ENCODE data around the gene CUL5. TPM values are rescaled to one million over a fixed set of nuclear protein-coding genes. Genes with fewer than 3 reads are reported as not detected.

CUL5 gene
- polyA plus RNA-seq, 1 donor from 2014 or later: 40.2 TPM

DNA sequence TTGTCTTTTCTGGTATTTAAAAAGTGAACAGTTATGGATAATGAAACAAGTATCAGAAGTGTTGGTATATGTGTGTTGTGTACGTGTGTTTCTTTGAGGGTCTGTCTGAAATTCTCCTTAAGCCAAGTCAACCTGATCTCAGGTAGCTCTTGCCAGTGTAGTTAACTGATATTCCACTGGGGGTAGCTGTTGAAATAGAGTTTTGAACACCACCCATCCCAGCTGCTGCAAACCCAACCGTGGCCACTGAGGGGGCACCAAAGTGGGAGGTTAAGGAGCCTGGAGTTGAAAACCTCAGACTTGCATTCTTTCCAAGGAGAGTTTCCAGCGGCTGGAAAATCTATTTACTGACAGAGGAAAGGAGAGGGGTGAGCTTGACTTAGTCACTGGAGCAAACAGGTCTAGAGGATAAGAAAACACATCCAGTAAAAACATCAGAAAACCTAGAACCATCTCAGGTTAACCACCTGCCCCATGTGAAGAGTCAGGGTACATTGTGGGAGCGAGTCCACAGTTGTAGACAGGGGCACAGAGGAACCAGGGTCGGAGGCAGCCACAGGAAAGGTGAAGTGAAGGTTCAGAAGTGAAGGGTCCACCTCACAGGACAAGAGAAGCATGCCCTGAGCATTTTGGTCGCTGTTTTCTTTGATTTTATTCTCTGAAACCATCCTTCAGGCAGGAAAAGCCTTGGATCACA lies 8.8 kb upstream of the CUL5 start:
- TF ChIP-seq MXI1 (conservative IDR thresholded peaks at IDR 0.05; ENCODE audit: poor library complexity, severe bottlenecking) (no peak), SMC3 (conservative IDR thresholded peaks at IDR 0.05; ENCODE audit: poor library complexity) (no peak), RAD21 (conservative IDR thresholded peaks at IDR 0.05) (no peak)
- TF ChIP-seq, protein P1, sequence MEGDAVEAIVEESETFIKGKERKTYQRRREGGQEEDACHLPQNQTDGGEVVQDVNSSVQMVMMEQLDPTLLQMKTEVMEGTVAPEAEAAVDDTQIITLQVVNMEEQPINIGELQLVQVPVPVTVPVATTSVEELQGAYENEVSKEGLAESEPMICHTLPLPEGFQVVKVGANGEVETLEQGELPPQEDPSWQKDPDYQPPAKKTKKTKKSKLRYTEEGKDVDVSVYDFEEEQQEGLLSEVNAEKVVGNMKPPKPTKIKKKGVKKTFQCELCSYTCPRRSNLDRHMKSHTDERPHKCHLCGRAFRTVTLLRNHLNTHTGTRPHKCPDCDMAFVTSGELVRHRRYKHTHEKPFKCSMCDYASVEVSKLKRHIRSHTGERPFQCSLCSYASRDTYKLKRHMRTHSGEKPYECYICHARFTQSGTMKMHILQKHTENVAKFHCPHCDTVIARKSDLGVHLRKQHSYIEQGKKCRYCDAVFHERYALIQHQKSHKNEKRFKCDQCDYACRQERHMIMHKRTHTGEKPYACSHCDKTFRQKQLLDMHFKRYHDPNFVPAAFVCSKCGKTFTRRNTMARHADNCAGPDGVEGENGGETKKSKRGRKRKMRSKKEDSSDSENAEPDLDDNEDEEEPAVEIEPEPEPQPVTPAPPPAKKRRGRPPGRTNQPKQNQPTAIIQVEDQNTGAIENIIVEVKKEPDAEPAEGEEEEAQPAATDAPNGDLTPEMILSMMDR (IDR thresholded peaks at IDR 0.05; ENCODE audit: poor library complexity, severe bottlenecking): no peak
- Histone ChIP-seq H3K9me3 (ENCODE audit: low read length) (no peaks in the 10 kb centered on the region), H3K36me3 (ENCODE audit: insufficient read depth, low read length) (no peaks in the 10 kb centered on the region), H2AFZ (ENCODE audit: low read depth, low read length) (no peak overlapping the region), H3K27ac (ENCODE audit: low read length) (no peak overlapping the region), H3K79me2 (replicated peaks; ENCODE audit: insufficient read depth, low read length) (no peaks in the 10 kb centered on the region), H3K4me3 (ENCODE audit: low read length) (no peak overlapping the region), H3K27me3 (ENCODE audit: insufficient read depth, low read depth, low read length) (no peaks in the 10 kb centered on the region), H3F3A (ENCODE audit: insufficient read depth, low read length, poor library complexity, severe bottlenecking) (no peaks in the 10 kb centered on the region), H3K9ac (ENCODE audit: low read length) (no peak overlapping the region), H4K20me1 (ENCODE audit: insufficient read depth) (no peaks in the 10 kb centered on the region), H3K4me2 (ENCODE audit: low read length) (no peak overlapping the region), H3K9me2 (ENCODE audit: insufficient read depth, low read length) (no peaks in the 10 kb centered on the region)

DNA sequence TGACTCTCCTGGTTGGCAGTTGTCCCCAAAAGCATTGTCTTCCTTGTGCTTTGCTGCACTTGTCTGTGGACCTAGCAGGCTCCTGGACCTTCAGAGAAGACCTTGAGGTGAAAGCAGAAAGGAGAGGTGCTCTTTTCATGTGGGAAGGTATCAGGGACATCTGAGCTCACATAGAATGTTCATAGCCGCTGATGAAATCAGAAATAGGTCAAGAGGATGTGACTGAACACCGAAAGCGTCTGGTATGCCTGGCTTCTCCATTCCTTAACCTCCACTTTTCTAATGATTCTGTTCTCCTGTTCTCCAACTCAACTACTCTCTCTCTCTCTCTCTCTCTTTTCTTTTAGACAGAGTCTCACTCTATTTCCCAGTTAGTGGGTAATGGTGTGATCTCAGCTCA lies 6.2 kb upstream of the CUL5 start:
- Histone ChIP-seq H3K4me3 (ENCODE audit: low read length) (no peak overlapping the region), H3K9ac (ENCODE audit: low read length) (no peak overlapping the region), H3K79me2 (replicated peaks; ENCODE audit: insufficient read depth, low read length) (no peaks in the 10 kb centered on the region), H4K20me1 (ENCODE audit: insufficient read depth) (no peaks in the 10 kb centered on the region), H3K27ac (ENCODE audit: low read length) (no peak overlapping the region), H3K27me3 (ENCODE audit: insufficient read depth, low read depth, low read length) (no peaks in the 10 kb centered on the region), H3K4me2 (ENCODE audit: low read length) (no peak overlapping the region), H2AFZ (ENCODE audit: low read depth, low read length) (no peak overlapping the region), H3K9me2 (ENCODE audit: insufficient read depth, low read length) (no peaks in the 10 kb centered on the region), H3K36me3 (ENCODE audit: insufficient read depth, low read length) (no peaks in the 10 kb centered on the region), H3F3A (ENCODE audit: insufficient read depth, low read length, poor library complexity, severe bottlenecking) (no peaks in the 10 kb centered on the region), H3K9me3 (ENCODE audit: low read length) (no peaks in the 10 kb centered on the region)
- TF ChIP-seq TAF1 (IDR thresholded peaks at IDR 0.05; ENCODE audit: low read depth) (no peak), POLR2AphosphoS5 (IDR thresholded peaks at IDR 0.05) (no peak), EP300 (conservative IDR thresholded peaks at IDR 0.05; ENCODE audit: poor library complexity, severe bottlenecking) (no peak), MXI1 (conservative IDR thresholded peaks at IDR 0.05; ENCODE audit: poor library complexity, severe bottlenecking) (no peak)

GRCh38 chr11:108003623-108004022 lies 5.1 kb upstream of the CUL5 start:
- H3K9me2 ChIP-seq (ENCODE audit: insufficient read depth, low read length): no peaks in the 10 kb centered on the region
- no peaks in the 10 kb centered on the region for H3F3A ChIP-seq (ENCODE audit: insufficient read depth, low read length, poor library complexity, severe bottlenecking)
- no peaks in the 10 kb centered on the region for H3K79me2 ChIP-seq (replicated peaks; ENCODE audit: insufficient read depth, low read length)
- H4K20me1 ChIP-seq (ENCODE audit: insufficient read depth): no peaks in the 10 kb centered on the region
- no peak overlapping the region for H3K4me3 ChIP-seq (ENCODE audit: low read length)
- no peak overlapping the region for H3K9ac ChIP-seq (ENCODE audit: low read length)
- H3K36me3 ChIP-seq (ENCODE audit: insufficient read depth, low read length): no peaks in the 10 kb centered on the region
- H3K9me3 ChIP-seq (ENCODE audit: low read length): no peaks in the 10 kb centered on the region
- H3K27ac ChIP-seq (ENCODE audit: low read length): no peak overlapping the region
- no peak overlapping the region for H2AFZ ChIP-seq (ENCODE audit: low read depth, low read length)
- H3K4me2 ChIP-seq (ENCODE audit: low read length): no peak overlapping the region
- TF ChIP-seq SMC3 (conservative IDR thresholded peaks at IDR 0.05; ENCODE audit: poor library complexity): no peak
- no peak for TF ChIP-seq EZH2 (IDR thresholded peaks at IDR 0.05; ENCODE audit: borderline replicate concordance, insufficient read depth, low read length, poor library complexity, severe bottlenecking)
- no peak for TF ChIP-seq TAF1 (IDR thresholded peaks at IDR 0.05; ENCODE audit: low read depth)
- TF ChIP-seq MXI1 (conservative IDR thresholded peaks at IDR 0.05; ENCODE audit: poor library complexity, severe bottlenecking): no peak
- TF ChIP-seq EP300 (conservative IDR thresholded peaks at IDR 0.05; ENCODE audit: poor library complexity, severe bottlenecking): no peak
- TF ChIP-seq POLR2AphosphoS5 (IDR thresholded peaks at IDR 0.05): no peak
- TF ChIP-seq RAD21 (conservative IDR thresholded peaks at IDR 0.05): no peak
- TF ChIP-seq, protein P1 (IDR thresholded peaks at IDR 0.05; ENCODE audit: poor library complexity, severe bottlenecking): no peak
- TF ChIP-seq REST (IDR thresholded peaks at IDR 0.05; ENCODE audit: borderline replicate concordance): no peak
- no peaks in the 10 kb centered on the region for H3K27me3 ChIP-seq (ENCODE audit: insufficient read depth, low read depth, low read length)
